ENCODE data around the gene CLIP2.
"Not testable (repeated sequence)": the region's sequence is repeated elsewhere in the genome, so short reads cannot be mapped to it uniquely, and the experiment has no call there.

Gene CLIP2

DNA sequence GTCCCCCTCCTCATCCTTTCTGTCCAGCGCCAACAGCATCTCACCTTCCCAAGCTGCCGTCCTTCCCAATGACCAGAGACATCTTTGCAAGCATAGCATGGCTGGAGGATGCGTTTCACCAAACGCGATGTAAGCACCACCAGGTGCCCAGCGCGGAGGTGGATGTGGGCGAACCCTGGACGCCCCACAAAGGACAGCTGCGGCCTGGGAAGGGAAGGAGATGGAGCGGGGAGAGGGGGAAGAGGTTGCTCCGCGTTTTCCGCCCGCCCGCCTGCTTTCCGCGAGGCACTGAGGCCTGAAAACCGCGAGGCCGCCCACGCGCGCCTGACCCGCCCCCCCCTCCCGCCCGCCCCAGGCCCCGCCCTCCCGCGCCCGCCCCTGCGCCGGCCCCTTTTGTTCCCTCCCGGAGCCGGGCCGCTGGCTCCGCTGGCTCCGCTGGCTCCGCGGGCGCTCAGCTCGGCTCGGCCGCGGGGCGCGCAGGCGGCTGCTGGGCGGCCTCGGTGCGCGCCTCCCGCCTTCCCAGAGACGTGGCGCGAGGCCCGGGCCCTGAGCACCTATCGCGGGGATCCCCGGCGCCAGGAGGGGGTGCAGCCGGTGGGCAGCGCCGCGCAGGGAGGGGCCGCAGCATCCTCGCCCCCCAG is at the start of gene CLIP2:
TSS of gene CLIP2 (plus strand) at position 390 of the 641 bp plus-strand sequence. CDS start 28,140 bp downstream, outside the sequence.
- DNase-seq, result peak; percentile 83

DNA sequence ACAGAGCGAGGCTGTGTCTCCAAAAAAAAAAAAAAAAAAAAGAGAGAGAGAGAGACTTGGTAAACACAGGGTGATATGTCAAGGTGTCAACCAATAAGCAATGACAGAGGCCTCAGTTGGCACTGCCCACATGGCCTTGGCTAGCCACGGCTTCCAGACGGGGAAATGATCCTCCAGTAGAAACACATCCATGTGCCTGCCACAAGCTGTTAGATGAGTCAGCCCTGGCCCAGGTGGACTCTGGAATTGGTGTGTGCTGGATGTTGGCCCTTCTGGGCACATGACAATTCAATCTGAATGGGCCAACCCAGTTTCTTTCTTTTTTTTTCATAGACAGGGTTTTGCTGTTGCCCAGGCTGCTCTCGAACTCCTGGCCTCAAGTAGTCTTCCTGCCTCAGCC is 48.7 kb upstream of the CLIP2 start:
- no peak for DNase-seq

DNA sequence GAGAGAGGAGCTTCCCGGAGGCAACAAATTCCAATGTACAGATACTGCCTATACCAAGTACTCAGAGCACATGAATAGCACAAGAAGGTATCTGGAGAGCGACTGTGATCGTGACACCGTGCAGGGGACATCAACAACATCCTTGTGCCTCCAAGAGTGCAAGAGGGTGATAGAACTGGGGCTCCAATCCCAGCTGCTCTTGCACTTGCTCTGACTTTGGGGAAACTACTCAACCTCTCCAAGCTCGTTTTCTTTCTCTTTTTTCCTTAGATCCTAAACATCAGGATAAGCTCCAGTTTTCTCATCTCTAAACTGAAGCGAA is 47.1 kb upstream of the CLIP2 start:
- DNase-seq, result no peak

DNA sequence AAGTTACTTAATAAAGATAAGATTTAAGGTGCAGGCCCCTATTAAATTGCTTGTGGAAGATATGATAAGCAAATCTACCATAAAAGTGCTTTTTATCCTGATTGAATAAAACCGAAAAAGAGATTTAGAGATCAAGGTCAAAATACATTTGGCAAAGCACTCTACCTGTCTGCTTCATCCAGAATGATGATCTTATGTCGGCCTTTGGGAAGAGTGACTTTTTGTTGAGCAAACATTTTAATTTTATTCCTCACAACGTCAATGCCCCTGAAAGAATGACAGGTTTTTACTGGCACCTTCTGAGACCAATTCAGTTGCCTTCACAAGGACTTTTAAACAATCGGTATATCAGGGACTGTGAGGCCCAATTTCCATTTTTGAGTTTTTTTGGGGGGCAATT is 42.7 kb upstream of the CLIP2 start:
- no peak for DNase-seq

DNA sequence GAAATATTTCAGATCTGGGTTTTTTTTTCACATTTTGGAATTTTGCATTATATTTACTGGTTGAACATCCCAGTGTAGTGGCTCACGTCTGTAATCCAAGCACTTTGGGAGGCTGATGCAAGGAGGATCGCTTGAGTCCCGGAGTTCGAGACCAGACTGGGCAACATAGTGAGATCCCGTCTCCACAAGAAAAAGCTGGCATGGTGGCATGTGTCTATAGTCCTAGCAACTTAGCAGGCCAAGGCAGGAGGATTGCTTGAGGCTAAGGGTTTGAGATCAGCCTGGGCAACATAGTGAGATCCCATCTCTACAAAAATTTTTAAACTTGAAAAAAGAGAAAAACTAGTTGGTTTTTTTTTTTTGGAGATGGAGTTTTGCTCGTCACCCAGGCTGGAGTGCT is 41.1 kb upstream of the CLIP2 start:
- DNase-seq, result no peak

DNA sequence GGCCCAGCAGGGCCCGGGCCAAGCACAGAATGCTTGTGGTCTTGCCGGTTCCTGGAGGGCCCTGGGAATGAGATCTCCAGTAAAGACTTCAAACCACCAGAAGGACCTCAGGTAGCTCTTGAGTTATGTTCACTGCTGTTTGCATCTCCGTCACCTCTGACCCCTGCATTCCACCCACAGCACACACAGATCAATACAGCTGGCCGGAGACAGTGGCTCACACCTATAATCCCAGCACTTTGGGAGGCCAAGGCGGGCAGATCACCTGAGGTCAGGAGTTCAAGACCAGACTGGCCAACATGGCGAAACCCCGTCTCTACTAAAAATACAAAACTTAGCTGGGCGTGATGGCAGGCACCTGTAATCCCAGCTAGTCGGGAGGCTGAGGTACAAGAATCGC is 40.1 kb upstream of the CLIP2 start:
- not testable (repeated sequence) for DNase-seq

DNA sequence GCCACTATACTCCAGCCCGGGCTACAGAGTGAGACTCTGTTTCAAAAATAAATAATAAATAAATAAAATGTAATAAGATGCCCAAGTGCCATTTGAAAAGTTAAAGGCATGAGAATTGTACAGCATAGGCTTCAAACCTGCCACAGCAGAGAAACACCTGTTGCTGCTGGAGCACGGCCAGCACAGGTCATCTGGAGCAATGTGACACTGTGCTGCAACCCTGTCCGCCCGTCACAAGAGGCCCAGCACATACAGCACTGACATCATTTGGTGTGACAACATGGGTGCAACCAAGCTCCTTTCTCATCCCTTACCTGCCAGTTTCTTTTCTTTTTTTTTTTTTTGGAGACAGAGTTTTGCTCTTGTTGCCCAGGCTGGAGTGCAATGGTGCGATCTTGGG is 36.3 kb upstream of the CLIP2 start:
- no peak for DNase-seq

DNA sequence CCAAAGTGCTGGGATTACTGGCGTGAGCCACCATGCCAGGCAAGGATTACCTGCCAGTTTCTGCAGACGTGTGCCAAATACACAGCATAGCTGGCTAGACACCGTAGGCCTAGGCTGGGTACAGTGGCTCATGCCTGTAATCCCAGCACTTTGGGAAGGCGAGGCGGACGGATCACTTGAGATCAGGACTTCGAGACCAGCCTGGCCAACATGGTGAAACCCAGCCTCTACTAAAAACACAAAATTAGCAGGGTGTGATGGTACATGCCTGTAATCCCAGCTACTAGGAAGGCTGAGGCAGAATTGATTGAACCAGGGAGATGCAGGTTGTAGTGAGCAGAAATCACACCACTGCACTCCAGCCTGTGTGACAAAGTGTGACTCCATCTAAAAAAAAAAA is 35.9 kb upstream of the CLIP2 start:
- peak; percentile 16 for DNase-seq

DNA sequence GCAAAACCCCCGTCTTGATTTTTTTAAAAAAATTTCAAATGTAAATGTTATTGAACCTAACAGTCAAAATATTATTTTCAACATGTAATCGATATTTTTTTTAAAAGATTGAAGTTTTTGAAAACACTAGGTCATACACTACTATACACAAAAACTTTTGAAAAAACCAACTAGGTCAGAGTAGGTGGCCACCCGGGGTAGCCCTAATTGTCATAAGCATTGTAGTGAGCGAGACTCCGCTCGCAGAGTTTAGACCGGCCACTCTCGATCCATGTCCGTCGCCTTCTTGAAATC is 35.4 kb upstream of the CLIP2 start:
- no peak for DNase-seq

DNA sequence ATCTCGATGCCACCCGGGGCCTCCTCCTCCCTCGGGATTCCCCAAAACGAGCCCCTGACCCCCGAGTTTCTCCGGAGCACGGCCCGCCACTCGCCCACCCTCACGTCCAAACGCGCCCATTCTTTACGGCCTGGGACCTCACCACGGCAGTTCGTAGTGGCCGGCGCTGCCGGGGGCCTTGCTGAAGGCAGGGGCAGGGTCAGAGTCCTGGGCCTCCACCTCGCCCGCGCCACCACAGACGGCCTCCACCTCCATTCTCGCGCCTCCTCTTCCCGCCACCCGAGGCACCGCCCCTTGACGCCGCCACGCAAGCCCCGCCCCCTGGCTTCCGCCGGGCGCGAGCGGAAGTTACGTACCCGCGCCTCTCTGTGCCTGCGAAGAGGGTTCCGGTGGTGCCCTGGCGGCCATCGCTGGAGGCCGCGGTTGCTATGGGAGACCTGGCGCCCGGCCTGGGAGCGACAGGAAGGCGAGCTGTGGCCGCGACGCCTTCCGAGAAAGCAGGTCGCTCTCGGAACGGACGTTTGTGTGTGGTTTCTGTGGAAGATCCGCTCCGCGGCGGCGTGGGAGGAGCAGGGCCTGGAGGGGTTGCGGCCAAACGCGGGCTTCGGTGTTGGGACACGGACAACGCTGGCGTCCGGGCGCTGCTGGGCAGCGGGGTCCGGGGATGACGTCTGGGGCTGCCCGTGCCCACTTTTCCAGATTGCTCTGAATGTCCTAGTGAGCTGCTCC is 34.9 kb upstream of the CLIP2 start, which contains the start of gene RFC2:
TSS of gene RFC2 (minus strand) at position 271 of the 729 bp plus-strand sequence. CDS start at position 255, 16 bp downstream.
- DNase-seq, result peak; percentile 100

DNA sequence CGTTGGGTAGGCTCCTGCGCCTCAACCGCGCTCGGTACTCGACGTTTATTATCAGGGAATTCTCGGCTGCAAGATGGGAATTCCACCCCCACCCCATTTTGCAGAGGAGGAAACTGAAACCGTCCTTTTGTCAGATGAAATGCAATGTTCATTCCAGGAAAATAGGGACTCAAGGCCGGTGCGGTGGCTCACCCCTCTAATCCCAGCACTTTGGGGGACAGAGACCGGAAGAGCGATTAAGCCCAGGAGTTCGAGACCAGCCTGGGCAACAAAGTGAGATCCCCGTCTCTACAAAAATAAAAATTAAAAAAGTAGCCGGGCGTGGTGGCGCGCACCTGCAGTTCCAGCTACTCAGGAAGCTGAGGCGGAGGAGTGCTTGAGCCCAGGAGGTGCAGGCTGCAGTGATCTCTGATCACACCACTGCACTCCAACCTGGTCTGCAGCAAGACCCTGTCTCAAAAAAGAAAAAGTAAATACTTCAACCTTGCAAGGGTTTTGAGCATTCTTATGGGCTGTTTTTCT is 34.3 kb upstream of the CLIP2 start:
- DNase-seq, result no peak

DNA sequence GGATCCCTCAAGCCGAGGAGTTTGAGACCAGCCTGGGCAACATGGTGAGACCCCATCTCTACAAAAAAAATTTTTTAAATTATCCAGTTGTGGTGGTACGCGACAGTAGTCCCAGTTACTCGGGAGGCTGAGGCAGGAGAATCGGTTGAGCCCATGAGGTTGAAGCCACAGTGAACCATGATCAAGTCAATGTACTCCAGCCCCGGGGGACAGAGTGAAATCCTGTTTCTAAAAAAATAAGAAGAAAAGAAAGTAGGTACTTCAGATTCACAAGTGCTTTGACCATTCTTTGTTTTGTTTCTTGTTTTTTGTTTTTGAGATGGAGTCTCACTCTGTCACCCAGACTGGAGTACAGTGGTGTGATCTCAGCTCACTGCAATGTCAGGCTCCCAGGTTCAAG is 33.7 kb upstream of the CLIP2 start:
- not testable (repeated sequence) for DNase-seq

DNA sequence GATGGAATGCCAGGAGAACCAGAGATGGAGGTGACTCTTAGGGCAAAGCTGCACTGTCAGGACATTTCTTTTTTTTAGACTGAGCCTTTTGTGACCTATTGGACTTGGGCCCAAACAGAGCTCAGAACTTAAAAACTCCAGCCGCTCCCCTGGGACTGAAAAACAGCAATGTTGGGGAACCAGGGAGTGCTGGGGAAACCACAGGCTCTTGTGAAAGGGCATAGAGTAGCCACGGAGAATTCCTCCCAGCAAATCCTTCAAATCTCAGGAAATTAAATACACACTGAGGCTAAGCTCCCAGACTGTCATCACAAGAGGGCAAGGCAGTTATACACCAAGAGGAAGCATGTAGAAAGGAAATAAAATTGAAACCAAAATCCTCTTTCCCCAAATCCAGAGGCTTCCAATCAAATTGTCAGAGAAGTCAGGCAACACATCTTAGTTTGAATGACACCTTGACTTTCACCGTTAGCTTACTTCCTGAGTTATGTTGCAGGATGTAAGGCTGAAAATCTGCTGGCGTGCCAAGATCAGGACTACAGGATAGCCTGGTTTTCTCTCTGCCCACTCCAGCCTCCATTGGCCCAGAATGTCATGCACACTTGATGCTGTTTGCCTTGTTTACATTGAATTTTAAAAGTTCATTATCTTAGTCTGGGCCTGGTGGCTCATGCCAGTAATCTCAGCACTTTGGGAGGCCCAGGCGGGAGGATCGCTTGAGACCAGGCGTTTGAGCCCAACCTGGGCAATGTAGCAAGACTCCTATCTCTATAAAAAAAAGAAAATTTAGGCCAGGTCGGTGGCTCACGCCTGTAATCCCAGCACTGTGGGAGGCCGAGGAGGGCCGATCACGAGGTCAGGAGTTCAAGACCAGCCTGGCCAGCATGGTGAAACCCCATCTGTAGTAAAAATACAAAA is 32.5 kb upstream of the CLIP2 start:
- no peak for DNase-seq

DNA sequence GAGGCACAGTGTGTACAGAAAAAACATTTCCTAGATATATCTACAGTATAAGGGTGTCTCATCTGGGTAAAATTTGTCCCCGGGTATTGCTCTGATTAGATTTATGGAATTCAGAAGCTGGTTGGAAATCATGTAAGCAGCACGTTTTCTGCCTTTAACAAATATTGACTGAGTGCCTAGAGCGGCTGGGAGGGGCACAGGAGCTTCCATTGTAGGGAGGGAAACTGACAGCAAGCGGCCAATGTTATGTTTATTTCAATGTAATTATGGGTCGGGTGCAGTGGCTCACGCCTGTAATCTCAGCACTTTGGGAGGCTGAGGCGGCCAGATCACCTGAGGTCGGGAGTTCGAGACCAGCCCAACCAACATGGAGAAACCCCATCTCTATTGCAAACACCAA is 30.6 kb upstream of the CLIP2 start:
- no peak for DNase-seq

DNA sequence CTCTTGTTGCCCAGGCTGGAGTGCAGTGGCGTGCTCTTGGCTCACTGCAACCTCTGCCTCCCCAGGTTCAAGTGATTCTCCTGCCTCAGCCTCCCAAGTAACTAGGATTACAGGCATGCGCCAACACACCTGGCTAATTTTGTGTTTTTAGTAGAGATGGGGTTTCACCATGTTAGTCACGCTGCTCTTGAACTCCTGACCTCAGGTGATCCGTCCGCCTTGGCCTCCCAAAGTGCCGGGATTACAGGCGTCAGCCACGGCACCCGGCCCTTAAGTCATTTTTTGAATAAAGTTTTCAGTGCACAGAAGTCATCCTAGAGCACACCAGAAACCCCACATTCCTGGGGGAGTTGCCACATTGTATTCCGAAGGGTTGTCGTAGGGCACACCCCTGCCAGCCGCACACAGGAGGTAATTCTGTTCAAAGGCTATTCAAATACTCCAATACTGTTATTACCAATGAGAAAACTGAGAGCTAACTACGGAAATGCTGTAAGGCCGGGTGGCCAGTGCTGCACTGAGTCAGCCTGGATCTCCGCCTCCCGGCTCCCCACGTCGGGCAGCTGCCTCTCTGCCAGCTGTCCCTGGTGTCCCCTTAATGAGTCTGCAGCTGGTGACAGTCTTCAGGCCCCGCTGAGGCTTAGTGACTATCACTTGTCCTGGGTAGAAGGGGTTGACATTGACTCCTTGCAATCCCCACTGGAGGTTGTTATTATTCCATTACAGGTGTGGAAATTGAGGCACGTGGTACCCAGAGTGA is 26.4 kb upstream of the CLIP2 start:
- DNase-seq, result peak; percentile 56

DNA sequence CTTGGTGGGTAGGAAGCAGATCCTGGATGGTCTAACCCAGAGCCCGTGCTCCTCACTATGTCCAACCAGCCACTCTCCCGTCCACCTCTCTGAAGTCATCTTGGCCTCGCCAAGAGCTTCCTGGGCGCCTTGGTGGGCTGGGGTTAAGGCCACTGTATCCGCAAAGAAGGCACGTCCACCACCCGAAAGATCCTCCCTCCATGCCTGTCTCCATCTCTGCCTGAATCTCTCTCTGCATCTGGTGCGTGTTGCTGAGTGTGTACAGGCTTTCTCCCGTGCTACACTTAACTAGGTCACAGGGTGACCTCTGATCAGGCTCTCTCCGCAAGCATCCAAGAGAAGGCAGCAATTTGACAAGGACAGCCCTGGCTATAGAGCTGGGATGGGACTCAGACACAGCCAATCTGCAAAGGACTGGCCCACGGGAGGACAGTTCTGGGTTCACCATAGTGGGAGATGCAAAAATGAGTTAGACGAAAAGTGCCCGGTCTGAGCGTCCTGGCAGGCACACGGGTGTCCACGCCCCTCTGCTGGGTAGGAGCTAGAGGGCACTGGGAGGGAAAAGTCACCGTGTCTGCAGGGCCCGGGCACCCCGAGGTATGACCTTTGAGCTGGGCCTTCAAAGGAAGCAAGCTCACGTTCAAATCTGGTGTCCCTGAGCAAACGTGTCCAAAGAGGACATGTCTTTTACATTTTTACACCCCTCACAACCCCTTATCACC is 25.6 kb upstream of the CLIP2 start:
- DNase-seq, result peak; percentile 60

DNA sequence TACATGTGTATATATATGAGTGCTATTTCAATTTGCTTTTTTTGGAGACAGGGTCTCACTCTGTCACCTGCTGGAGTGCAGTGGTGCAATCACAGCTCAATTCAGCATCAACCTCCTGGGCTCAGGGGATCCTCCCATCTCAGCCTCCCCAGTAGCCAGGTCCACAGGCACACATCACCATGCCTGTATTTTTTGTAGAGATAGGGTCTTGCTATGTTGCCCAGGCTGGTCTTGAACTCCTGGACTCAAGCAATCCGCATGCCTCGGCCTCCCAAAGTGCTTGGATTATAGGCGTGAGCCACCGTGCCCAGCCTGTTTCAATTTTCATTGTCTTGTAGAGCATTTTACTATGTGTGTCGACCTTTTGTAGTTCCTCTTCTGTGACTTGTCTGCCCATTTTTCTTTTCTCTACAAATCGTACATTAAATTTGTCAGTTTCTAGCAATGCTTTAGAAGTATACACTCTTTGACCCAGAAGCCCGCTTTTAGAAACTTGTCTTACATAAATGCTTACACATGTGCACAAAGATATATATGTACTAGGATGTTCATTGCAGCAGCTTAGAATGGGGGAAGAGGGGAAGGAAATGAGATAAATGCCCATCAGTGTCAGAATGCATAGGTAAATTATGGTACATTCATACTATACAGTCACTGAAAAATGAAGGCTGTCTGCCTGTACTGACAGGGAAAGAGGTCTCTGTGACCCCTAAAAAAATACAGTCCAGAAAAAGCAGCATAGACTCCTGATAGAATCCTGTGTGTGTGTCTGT is 22.8 kb upstream of the CLIP2 start:
- no peak for DNase-seq

DNA sequence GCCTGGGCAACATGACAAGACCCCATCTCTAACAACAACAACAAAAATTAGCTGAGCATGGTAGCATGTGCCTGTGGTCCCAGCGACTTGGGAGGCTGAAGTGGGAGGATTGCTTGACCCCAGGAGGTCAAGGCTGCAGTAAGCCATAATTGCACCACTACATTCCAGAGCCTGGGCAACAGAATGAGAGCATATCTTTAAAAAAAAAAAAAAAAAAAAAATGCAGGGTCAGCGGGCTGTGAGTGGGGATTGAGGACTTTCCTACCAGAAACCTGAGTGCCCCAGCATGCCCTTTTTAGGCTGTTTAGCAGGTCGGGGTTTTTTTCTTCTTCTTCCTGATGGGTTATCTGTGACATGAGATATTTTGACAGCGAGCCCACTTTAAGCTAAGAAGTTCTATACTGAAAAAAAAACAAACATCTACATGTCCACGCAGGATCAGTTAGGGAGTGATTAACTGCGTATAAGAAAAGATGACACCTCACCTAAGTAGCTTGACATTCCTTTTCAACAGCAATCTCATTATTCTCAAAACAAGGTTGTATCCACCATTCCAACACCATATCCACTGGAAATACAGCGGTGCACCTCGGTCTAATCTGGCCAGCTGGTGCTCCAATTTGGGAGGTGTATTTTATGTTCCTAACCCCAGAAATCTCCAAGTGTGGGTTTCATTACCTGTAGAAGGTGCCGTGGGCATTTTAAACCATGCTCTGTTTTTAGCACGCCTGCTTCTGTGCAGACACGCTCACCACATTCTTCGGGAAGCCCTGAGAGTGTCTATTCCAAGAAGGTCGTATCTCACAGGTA is 21.2 kb upstream of the CLIP2 start:
- no peak for DNase-seq

DNA sequence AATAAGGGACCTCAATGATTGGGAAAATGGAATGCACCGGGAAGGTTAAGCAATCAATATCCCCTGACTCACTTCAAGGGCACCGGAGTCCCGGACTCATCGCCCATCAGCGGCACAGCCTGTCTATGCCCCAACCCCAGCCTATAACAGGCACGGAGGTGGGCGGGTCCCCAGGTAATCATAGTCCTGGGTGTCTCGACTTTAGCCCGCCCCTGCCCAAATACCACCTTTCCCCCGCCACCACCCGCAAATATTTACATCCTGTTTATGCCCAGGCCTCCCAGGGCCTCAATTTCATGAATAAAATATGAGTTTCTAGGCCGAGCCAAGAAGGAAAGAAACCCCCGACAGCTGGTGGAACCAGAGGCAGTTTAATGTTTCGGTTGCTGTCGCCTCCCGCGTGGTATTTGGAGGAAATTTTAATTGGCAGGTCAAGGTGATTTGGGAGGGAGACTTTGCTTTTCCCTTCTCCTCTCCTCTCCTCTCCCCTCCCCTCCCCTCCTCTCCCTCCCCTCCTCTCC is 19.4 kb upstream of the CLIP2 start:
- DNase-seq, result peak; percentile 74

DNA sequence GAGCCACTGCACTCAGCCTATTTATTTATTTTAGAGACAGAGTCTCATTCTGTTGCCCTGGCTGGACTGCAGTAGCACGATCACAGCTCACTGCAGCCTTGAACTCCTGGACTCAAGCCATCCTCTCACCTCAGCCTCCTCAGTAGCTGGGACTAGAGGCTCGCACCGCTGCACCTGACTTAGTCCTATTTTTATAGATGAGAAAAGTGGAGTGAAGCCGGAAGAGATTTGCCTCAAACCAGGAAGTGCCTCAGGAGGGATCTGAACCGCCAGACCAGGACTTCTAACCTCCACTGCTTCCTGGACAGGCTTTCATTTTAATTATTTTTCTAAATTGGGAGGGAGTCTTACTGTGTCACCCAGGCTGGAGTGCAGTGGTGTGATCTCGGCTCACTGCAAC is 17.5 kb upstream of the CLIP2 start:
- DNase-seq, result no peak

All from retina (tissue), 1 donor.